ENCODE results near the gene NOS1.

The NOS1 gene

DNA sequence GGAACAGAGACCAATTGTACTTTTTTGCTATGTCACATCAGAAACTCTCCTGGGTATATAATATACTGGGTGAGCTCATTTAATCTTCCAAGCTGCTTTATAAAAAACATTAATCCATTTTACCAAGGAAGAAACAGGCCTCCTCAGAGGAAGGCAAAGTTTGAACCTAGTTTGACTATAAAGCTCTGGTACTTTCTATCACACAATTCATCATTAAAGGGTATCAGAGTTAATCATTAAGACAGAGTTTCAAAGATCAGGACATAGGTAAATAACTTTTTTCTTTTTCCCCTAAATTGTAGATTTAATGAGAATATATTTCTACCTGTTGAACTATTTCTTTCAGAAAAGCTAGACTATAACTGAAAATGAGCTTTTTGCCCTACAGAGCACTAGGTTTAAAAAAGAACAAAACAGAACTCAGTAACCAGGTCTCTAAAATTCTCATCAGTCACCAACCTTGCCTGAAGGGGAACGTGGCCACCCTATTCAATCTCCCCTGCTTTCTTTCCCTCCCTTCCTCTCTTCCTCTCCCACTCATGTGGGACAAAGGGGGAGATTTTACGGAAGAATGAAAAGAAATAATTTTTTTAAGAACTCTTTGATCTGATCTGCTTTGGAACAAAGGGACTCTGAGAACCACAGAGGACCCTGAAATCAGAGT lies 189.8 kb downstream of the NOS1 start:
- DNase-seq (ENCODE audit: low spot score) = no peak

DNA sequence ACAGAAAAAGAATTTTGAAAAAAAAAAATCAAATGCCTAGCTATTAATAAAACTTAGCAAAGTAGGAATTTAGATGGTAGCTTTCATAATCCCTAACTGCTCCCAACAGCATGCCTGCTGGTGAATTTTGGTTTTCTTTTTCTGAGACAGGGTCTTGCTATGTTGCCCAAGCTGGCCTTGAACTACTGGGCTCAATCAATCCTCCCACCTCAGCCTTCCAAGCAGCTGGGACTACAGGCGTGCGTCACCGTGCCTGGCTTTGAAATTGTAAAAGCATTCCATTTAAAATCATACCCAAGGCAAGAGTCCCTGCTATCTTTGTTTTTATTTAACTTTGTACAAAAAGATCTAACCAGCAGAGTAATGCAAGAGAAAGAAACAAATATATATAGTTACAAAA lies 191.9 kb downstream of the NOS1 start:
- DNase-seq (ENCODE audit: low spot score) = no peak

DNA sequence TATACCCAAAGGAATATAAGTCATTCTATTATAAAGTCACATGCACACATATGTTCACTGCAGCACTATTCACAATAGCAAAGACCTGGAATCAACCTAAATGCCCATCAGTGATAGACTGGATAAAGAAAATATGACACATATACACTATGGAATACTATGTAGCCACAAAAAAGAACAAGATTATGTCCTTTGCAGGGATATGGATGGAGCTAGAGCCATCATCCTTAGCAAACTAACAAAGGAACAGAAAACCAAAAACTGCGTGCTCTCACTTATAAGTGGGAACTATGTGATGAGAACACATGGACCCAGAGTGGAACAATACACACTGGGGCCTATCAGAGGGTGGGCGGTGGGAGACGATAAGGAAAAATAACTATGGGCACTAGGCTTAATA lies 192.4 kb downstream of the NOS1 start:
- DNase-seq (ENCODE audit: low spot score) = no peak

DNA sequence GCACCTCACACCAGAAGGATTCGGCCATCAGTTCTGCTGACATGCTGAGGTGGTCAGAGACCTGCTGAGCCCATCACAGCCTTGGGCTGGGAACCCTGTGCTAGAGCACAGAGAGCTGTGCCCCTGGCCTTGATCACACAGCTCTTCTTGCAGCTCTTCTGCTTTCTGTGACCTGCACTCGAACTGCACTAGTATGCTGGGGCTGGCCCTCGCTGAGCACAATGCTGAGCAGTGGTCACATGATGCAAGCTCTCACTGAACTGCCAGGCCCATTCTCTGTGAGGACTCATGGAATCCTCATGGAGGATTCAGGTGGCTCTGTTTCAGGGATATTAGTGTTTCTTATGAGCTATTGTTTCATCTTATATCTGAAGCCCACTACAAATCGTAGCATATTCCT lies 193.7 kb downstream of the NOS1 start:
- DNase-seq (ENCODE audit: low spot score) = no peak

DNA sequence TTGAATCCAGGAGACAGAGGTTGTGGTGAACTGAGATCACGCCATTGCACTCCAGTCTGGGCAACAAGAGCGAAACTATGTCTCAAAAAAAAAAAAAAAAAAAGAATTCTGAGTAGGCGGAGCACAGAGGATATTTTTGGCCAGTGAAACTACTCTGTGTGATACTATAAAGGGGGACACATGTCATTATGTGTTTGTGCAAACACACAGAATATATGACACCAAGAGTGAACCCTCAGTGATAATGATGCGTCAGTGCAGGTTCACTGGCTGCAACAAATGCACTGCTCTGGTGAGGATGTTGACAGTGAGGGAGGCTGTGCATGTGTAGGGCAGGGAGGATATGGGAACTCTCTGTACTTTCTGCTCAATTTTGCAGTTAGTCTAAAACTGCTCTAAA lies 195.3 kb downstream of the NOS1 start:
- DNase-seq (ENCODE audit: low spot score) = no peak

DNA sequence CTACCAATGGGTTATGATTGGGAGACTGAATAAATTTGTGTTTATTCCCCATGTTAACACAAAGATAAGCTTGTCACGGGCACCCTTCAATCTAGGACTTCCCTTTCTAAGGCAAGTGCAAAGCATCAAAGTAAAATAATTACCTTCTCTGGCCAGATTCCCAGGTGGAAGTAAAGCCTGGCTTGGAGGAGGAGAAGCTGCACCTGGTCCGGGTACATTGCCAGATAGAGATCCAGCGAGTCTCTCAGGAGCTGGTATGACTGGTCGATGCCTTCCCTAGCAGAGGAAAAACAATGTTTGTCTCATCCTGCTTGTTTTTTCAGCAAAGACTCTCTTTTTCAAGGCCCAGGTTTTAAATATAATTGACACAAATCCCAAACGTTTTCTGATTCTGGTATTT lies 196.1 kb downstream of the NOS1 start:
- no peak for DNase-seq (ENCODE audit: low spot score)

DNA sequence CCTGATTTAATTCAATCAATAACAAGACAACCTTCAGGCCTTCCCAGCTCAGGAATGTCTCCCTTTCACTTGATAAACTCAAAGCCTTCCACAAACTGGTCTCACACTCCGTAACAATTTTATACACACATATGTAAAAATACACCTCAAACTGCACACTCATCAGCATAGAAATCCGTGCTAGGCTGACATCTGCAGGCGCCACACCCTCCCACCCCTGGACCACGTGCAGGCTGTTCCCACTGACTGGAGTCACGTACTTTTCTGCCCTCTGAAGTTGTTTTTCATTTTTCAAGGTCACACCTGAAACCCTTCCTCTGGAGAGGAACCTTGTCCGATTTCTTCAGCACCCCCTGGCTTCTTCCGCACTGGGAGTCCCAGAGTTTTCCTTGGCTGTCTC lies 198.8 kb downstream of the NOS1 start:
- DNase-seq (ENCODE audit: low spot score) = no peak

DNA sequence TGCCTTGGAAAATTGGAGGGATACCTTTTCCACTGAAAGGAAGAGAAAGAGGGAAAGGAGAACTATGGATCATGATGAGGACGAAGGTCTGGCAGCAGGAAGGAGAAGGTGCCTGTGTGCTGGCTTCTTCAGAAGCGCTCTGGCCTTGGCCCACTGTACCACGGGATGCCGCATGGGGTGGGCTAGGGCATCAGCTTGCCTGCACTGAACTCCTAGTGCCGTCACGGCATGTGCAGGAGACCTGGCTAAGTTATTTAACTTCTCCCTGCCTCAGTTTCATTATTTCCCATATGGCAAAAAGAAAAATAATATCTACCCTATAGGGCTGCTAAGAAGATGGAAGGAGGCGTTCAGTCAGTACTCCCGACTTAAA lies 199.3 kb downstream of the NOS1 start:
- no peak for DNase-seq (ENCODE audit: low spot score)

DNA sequence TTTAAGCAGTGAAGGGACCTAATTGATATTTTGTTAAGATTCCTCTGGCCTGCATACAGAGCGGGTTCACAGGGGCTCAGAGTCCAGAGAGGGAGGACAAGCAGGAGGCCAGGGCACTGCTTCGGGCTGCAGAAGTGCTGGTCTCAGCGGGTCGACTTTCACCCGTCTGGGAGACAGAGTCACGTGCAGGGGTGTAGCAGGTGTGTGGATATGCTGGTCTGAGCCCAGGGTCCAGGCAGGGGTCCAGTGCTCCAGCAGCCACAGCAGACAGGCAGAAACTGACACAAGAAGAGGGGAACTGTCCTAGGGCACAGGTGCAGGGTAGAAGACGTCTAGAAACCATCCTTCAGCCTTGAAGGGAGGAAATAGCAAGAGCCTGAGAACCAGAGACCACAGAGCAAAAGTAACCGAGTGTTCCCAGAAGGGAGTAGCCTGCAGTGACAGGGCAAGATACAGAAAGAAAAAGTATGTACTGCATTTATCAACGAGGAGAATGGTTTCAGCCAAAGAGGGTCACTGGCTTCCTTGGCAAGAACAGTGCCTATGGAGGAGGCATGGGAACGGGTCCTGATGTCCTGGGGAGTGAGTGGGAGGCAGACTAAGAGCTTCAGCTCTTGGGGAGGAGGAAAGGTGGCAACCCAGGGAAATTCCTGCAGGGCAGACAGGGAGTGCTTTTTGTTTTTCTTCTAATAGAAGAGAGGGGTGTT lies 199.8 kb downstream of the NOS1 start:
- no peak for DNase-seq (ENCODE audit: low spot score)

DNA sequence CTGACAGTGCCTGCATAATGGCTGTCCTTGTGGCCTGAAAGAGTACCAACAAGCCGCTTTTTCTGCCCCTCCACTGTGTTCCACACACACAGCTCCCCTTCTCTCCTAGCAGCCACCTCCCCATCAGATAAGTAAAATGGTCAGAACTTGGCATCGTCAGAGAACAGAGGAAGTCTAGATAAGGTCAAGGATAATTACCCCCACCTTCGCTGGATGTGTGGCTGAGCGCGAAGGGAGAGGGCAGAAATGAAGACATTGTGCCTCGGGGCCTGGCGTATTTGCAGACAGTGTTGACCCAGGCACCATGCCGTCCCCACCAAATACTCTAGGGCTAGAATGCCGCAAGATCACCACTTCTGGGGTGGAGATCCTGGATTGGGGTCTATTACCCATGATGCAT lies 201.8 kb downstream of the NOS1 start:
- no peak for DNase-seq (ENCODE audit: low spot score)

DNA sequence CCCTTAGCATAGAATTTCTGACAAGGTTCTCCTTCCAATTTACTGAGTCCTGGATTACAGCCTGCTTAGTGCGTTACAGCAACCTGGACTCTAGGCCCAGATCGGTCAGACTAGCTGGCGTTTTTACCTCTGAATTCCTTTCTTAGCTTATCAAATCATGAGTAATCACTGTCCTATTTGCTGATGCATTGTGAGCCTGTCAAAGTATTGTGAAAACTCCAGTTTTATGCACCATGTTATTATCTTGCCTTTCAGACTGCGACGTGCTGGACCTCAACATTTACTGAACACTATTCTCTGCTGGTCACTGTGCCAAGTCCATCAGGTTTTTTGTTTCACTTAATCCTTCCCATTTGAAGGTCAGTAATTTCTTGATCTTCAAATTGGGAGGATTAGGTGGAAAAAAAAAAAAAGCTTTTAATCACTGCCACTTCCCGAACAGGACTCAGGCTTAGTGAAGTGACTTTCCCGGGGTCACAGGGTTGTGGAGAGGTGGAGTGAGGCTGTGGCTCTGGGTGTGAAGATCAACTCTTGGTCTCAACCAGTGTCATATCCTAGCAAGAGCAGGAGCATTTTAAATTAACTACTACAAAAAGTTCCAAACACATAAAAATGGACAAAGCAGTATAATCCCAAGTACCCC lies 202.4 kb downstream of the NOS1 start:
- DNase-seq (ENCODE audit: low spot score) = no peak

Measured in COLO829 (cell line).